ENCODE data around the gene ADGRD2. TPM values are rescaled to one million over a fixed set of nuclear protein-coding genes. Genes with fewer than 3 reads are reported as not detected.

ADGRD2 gene
- total RNA-seq, 1 experiment from 2014 or later = not detected

DNA sequence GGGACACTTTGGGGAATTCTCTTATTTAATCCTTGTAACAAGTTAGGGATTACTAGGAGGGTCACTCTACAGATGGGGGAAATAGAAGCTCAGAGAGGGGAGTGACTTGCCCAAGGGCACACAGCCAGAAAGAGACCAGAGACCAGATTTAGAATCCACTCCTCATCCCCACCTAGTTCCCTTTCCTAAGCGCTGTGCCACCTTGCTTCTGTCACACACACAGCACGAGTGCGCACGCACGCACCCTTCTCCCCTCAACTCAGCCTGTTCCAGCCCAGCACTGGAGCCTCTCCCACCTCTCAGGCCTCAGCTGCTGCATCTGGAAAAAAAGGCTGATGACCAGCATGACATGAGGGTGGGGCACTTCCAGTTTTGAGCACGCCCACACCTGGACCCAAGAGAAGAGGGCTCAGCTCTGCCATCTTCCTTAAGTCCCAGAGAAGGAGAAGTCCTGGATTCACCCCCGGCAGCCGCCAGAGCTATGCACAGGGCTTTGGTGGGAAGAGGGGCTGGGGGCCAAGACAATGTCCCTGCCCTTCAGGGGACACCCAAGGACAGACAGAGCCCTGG is 38.5 kb downstream of the ADGRD2 start:
- Histone ChIP-seq H4K20me1 (ENCODE audit: insufficient read depth, low read depth, low read length) (no peaks in the 10 kb centered on the region), H3K4me2 (ENCODE audit: low read depth, low read length, poor library complexity, severe bottlenecking) (no peak overlapping the region), H3K36me3 (ENCODE audit: insufficient read depth, low read length) (no peaks in the 10 kb centered on the region), H3K4me1 (ENCODE audit: low read length) (no peaks in the 10 kb centered on the region), H3K79me2 (ENCODE audit: low read length) (no peaks in the 10 kb centered on the region), H3K27ac (ENCODE audit: low read length) (no peak overlapping the region), H3K9me3 (ENCODE audit: low read length) (no peaks in the 10 kb centered on the region), H3K4me3 (ENCODE audit: low read length) (no peak overlapping the region), H3K9ac (ENCODE audit: low read length) (no peak overlapping the region), H3K27me3 (ENCODE audit: low read length) (no peaks in the 10 kb centered on the region), H3K9me2 (replicated peaks; ENCODE audit: insufficient read depth, low read length) (no peaks in the 10 kb centered on the region), H2AFZ (ENCODE audit: low read length) (no peak overlapping the region)
- DNase-seq = no peak

DNA sequence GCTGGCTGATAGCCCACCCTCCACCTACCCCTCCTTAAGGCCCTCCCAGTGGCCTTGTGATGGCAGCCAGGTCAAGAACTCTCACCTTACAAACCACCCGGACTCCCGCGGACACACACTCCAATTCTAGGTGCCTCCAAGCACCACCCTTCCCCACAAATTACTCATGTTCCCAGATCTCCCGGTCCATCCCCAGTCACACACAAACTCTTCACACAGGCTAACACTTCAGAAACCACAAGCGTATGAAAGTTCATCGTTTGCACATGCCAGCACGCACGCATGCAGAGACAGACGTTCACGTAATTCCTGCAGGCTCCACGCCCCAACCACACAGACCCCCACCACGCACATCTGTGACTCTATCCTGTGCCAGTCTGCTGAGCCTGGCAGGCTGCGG is 39.0 kb downstream of the ADGRD2 start:
- H3K4me1 ChIP-seq (ENCODE audit: low read length) = no peaks in the 10 kb centered on the region
- no peak overlapping the region for H3K27ac ChIP-seq (ENCODE audit: low read length)
- no peak overlapping the region for H2AFZ ChIP-seq (ENCODE audit: low read length)
- DNase-seq = no peak
- H4K20me1 ChIP-seq (ENCODE audit: insufficient read depth, low read depth, low read length) = no peaks in the 10 kb centered on the region
- no peak overlapping the region for H3K4me3 ChIP-seq (ENCODE audit: low read length)
- no peaks in the 10 kb centered on the region for H3K36me3 ChIP-seq (ENCODE audit: insufficient read depth, low read length)
- no peaks in the 10 kb centered on the region for H3K9me2 ChIP-seq (replicated peaks; ENCODE audit: insufficient read depth, low read length)
- H3K4me2 ChIP-seq (ENCODE audit: low read depth, low read length, poor library complexity, severe bottlenecking) = no peak overlapping the region
- no peaks in the 10 kb centered on the region for H3K27me3 ChIP-seq (ENCODE audit: low read length)
- H3K9ac ChIP-seq (ENCODE audit: low read length) = no peak overlapping the region
- no peaks in the 10 kb centered on the region for H3K79me2 ChIP-seq (ENCODE audit: low read length)
- H3K9me3 ChIP-seq (ENCODE audit: low read length) = no peaks in the 10 kb centered on the region

DNA sequence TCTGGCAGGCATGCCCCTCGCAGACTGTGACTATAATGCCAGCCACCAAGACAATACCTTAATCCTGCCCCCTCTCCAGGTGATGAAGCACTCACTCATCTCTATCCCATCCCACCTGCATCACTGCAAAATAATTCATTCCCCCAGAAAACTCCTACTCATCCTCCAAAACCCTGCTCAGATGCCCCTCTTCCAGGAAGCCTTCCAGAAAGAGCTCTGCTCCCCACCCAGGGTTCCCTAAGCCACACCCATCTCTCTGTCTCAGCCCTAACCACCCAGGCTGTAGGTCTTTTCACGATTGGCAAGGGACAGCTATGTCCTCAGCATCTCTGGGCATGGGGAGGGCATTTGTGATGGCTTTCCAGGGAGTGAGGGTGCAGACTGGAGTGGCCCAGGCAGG is 39.8 kb downstream of the ADGRD2 start:
- no peaks in the 10 kb centered on the region for H3K36me3 ChIP-seq (ENCODE audit: insufficient read depth, low read length)

DNA sequence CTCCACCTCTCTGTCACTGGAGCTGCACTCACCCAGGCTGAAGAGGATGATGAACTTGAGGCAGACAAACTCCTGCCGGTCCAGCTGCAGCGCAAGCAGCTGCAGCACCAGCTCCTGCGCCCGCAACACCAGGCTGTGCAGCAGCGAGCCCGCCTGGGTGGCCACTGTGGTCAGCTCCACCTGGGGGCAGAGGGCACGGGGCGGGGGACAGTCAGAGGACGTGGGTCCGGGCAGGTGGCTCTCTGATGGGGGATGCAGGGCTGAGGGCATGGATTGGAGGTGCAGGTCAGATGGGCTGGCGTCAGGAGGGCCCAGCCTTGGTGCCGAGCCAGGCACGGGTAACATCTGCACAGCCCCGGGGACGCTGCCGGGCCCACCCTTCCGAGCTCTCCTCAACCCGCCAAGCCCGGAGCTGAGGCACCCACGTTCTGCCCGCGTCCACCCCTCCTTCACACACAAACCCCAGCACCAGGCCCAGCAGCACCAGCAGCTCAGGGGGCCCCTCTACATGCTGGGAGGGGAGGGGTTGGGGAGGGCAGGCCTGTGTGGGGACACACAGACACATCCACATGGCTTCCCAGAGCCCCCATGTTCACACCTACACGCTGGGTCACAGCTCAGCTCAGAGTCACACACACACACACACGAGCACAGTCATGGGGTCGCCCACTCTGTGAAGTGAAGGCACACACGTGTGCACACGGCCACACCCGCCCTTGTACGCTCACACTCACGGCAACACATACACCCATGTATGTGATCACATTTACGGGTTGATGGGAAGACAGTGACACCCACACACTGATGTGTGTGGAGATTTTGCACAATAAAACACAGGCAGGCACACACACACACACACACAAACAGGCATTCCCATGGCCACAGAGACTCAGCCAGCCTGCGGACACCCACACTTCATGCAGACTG is 41.1 kb downstream of the ADGRD2 start:
- no peaks in the 10 kb centered on the region for H3K79me2 ChIP-seq (ENCODE audit: low read length)
- no peak overlapping the region for H3K4me3 ChIP-seq (ENCODE audit: low read length)
- no peaks in the 10 kb centered on the region for H3K27me3 ChIP-seq (ENCODE audit: low read length)
- H2AFZ ChIP-seq (ENCODE audit: low read length) = no peak overlapping the region
- H3K27ac ChIP-seq (ENCODE audit: low read length) = no peak overlapping the region
- H3K36me3 ChIP-seq (ENCODE audit: insufficient read depth, low read length) = no peaks in the 10 kb centered on the region
- no peak overlapping the region for H3K9ac ChIP-seq (ENCODE audit: low read length)
- H4K20me1 ChIP-seq (ENCODE audit: insufficient read depth, low read depth, low read length) = no peaks in the 10 kb centered on the region
- H3K4me1 ChIP-seq (ENCODE audit: low read length) = no peaks in the 10 kb centered on the region
- H3K9me3 ChIP-seq (ENCODE audit: low read length) = no peaks in the 10 kb centered on the region
- H3K4me2 ChIP-seq (ENCODE audit: low read depth, low read length, poor library complexity, severe bottlenecking) = no peak overlapping the region
- no peaks in the 10 kb centered on the region for H3K9me2 ChIP-seq (replicated peaks; ENCODE audit: insufficient read depth, low read length)
- DNase-seq = no peak

More for the DNA sequence above, 39.8 kb downstream of the ADGRD2 start:
- Histone ChIP-seq H3K27ac (ENCODE audit: low read length) (no peak overlapping the region), H3K9me3 (ENCODE audit: low read length) (no peaks in the 10 kb centered on the region), H2AFZ (ENCODE audit: low read length) (no peak overlapping the region), H3K27me3 (ENCODE audit: low read length) (no peaks in the 10 kb centered on the region), H3K9me2 (replicated peaks; ENCODE audit: insufficient read depth, low read length) (no peaks in the 10 kb centered on the region), H3K4me1 (ENCODE audit: low read length) (no peaks in the 10 kb centered on the region), H3K4me3 (ENCODE audit: low read length) (no peak overlapping the region), H4K20me1 (ENCODE audit: insufficient read depth, low read depth, low read length) (no peaks in the 10 kb centered on the region), H3K4me2 (ENCODE audit: low read depth, low read length, poor library complexity, severe bottlenecking) (no peak overlapping the region), H3K79me2 (ENCODE audit: low read length) (no peaks in the 10 kb centered on the region), H3K9ac (ENCODE audit: low read length) (no peak overlapping the region)
- DNase-seq = no peak

DNA sequence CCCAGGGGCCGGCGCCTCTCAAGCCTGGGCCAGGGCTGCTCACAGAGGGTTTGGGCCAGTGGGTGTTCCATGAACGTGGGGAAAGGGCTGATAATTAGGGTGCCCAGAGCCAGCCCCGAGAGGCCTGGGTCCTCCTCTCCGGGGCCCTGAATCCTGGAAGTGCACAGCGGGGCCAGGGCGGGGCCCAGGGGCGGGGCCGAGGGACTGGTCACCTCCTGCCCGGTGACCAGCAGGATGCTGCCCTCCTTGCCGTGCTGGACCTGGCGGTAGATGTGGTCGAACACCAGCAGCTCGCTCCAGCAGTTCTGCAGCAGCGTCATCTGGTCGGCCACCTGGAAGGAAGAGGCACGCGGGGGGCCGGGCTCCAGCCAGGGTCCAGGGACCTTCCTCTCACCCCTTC is 42.6 kb downstream of the ADGRD2 start:
- no peak overlapping the region for H3K27ac ChIP-seq (ENCODE audit: low read length)
- no peaks in the 10 kb centered on the region for H4K20me1 ChIP-seq (ENCODE audit: insufficient read depth, low read depth, low read length)
- no peaks in the 10 kb centered on the region for H3K79me2 ChIP-seq (ENCODE audit: low read length)
- no peaks in the 10 kb centered on the region for H3K36me3 ChIP-seq (ENCODE audit: insufficient read depth, low read length)
- no peak overlapping the region for H3K9ac ChIP-seq (ENCODE audit: low read length)
- no peaks in the 10 kb centered on the region for H3K9me3 ChIP-seq (ENCODE audit: low read length)
- no peak overlapping the region for H3K4me2 ChIP-seq (ENCODE audit: low read depth, low read length, poor library complexity, severe bottlenecking)
- H2AFZ ChIP-seq (ENCODE audit: low read length) = no peak overlapping the region
- no peaks in the 10 kb centered on the region for H3K9me2 ChIP-seq (replicated peaks; ENCODE audit: insufficient read depth, low read length)
- no peak for DNase-seq
- H3K27me3 ChIP-seq (ENCODE audit: low read length) = no peaks in the 10 kb centered on the region
- no peak overlapping the region for H3K4me3 ChIP-seq (ENCODE audit: low read length)
- no peaks in the 10 kb centered on the region for H3K4me1 ChIP-seq (ENCODE audit: low read length)

DNA sequence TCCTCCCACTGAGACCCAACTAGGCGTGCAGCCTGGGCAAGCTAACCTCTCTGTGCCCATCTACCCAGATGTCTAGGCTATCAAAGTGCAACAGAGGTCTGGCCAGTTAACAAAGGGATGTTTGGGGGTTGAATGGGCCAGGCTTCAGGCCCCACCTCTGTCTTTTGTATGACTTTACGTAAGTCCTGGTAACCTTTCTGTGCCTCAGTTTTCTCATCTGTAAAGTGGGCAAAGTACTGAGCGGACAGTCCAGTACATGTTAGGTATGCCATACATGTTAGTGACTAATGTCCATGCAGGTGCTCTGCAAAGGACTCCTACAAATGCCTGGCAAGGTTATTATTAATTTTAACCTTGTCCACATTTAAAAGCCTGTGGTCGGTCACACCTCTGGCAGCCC is 43.0 kb downstream of the ADGRD2 start:
- Histone ChIP-seq H3K4me2 (ENCODE audit: low read depth, low read length, poor library complexity, severe bottlenecking) (no peak overlapping the region), H2AFZ (ENCODE audit: low read length) (no peak overlapping the region), H3K4me3 (ENCODE audit: low read length) (no peak overlapping the region), H3K27me3 (ENCODE audit: low read length) (no peaks in the 10 kb centered on the region), H3K36me3 (ENCODE audit: insufficient read depth, low read length) (no peaks in the 10 kb centered on the region), H3K9me2 (replicated peaks; ENCODE audit: insufficient read depth, low read length) (no peaks in the 10 kb centered on the region), H3K4me1 (ENCODE audit: low read length) (no peaks in the 10 kb centered on the region), H3K9ac (ENCODE audit: low read length) (no peak overlapping the region), H3K9me3 (ENCODE audit: low read length) (no peaks in the 10 kb centered on the region), H3K27ac (ENCODE audit: low read length) (no peak overlapping the region), H3K79me2 (ENCODE audit: low read length) (no peaks in the 10 kb centered on the region), H4K20me1 (ENCODE audit: insufficient read depth, low read depth, low read length) (no peaks in the 10 kb centered on the region)
- no peak for DNase-seq

DNA sequence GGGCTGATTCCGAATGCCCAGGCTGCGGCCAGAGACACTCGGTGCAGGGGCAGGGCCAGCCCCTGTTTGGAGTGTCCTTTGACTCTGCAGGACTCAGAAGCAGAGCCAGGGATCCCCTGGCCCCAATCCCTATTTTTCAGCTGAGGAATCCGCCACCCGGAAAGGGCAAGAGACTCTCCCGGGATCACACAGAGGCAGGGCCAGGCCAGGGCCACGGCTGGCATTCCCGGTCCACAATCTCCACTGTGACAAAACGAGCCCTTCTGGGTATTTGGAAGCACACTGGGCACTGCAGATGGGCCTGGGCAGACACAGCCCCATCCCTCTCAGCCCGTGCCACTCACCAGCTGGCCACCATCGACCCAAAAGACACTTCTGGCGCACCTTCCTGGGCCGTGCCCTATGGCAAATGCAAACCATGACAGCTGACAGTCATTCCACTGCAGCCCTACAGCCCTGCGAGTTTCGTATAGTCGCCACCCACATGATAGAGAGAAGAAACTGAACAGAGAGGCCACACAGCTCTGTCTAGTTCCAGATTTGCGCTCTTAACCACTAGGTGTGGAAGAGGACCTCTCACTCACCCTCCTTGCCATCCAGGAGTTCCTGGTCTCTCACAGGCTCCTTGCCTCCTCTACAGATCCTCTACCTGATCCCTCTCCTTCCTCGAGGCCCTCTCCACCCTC is 43.7 kb downstream of the ADGRD2 start:
- H3K9me2 ChIP-seq (replicated peaks; ENCODE audit: insufficient read depth, low read length) = no peaks in the 10 kb centered on the region
- H2AFZ ChIP-seq (ENCODE audit: low read length) = no peak overlapping the region
- DNase-seq = no peak
- no peak overlapping the region for H3K9ac ChIP-seq (ENCODE audit: low read length)
- H3K9me3 ChIP-seq (ENCODE audit: low read length) = no peaks in the 10 kb centered on the region
- H3K27ac ChIP-seq (ENCODE audit: low read length) = no peak overlapping the region
- H3K4me1 ChIP-seq (ENCODE audit: low read length) = no peaks in the 10 kb centered on the region
- H3K79me2 ChIP-seq (ENCODE audit: low read length) = no peaks in the 10 kb centered on the region
- H3K4me2 ChIP-seq (ENCODE audit: low read depth, low read length, poor library complexity, severe bottlenecking) = no peak overlapping the region
- H3K27me3 ChIP-seq (ENCODE audit: low read length) = no peaks in the 10 kb centered on the region
- H4K20me1 ChIP-seq (ENCODE audit: insufficient read depth, low read depth, low read length) = no peaks in the 10 kb centered on the region
- no peaks in the 10 kb centered on the region for H3K36me3 ChIP-seq (ENCODE audit: insufficient read depth, low read length)
- H3K4me3 ChIP-seq (ENCODE audit: low read length) = no peak overlapping the region

All from Karpas-422 (cell line).